Cardiac fibroblast (primary cell): ENCODE measurements around the gene APOBEC3B.
"Not testable (repeated sequence)": the region's sequence is repeated elsewhere in the genome, so short reads cannot be mapped to it uniquely, and the experiment has no call there.

Experiments used
- DNase-seq, 2 donors: peaks; one replicate each; pipeline versions ENCODE4 v3.0.0 to v3.0.0-alpha.2; 2010; ENCODE audit warnings: low read depth in 2 of 2
- H3K4me3 ChIP-seq, 2 donors: replicated peaks in 1 of 2; 1 replicate in 1 of 2; 2 replicates in 1 of 2; pipeline ENCODE4 v1.5.1; 2011; ENCODE audit warnings: low read depth in 2 of 2, low read length in 2 of 2, mild to moderate bottlenecking in 2 of 2, moderate library complexity in 1 of 2
- TF ChIP-seq, protein P1 (sequence below): IDR thresholded peaks from one replicate; pipeline ENCODE4 v1.5.1; 2011; ENCODE audit warnings: low read depth, mild to moderate bottlenecking, low read length, inconsistent platforms

The APOBEC3B gene

DNA sequence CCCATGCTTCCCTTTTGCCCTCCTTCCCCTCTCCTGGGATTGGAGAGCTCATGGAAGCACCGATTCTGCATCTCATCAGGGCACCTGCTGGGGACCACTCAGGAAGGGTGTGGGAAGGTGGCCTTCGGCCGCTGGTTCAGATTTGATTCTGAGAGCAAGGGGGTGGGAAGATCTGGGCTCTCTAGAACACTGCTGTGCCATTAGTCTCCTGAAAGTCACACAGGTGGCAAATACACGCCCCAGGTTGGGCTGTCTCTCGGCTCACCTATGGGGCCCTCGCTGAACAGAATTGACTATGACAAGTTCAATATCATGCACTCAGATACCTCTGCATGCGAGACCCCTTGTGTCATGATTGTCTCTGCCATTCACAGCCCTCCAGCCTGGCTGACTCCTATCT lies 37.5 kb upstream of the APOBEC3B start:
- no peak overlapping the region for H3K4me3 ChIP-seq
- no peak for DNase-seq
- TF ChIP-seq, protein P1, sequence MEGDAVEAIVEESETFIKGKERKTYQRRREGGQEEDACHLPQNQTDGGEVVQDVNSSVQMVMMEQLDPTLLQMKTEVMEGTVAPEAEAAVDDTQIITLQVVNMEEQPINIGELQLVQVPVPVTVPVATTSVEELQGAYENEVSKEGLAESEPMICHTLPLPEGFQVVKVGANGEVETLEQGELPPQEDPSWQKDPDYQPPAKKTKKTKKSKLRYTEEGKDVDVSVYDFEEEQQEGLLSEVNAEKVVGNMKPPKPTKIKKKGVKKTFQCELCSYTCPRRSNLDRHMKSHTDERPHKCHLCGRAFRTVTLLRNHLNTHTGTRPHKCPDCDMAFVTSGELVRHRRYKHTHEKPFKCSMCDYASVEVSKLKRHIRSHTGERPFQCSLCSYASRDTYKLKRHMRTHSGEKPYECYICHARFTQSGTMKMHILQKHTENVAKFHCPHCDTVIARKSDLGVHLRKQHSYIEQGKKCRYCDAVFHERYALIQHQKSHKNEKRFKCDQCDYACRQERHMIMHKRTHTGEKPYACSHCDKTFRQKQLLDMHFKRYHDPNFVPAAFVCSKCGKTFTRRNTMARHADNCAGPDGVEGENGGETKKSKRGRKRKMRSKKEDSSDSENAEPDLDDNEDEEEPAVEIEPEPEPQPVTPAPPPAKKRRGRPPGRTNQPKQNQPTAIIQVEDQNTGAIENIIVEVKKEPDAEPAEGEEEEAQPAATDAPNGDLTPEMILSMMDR = no peak

DNA sequence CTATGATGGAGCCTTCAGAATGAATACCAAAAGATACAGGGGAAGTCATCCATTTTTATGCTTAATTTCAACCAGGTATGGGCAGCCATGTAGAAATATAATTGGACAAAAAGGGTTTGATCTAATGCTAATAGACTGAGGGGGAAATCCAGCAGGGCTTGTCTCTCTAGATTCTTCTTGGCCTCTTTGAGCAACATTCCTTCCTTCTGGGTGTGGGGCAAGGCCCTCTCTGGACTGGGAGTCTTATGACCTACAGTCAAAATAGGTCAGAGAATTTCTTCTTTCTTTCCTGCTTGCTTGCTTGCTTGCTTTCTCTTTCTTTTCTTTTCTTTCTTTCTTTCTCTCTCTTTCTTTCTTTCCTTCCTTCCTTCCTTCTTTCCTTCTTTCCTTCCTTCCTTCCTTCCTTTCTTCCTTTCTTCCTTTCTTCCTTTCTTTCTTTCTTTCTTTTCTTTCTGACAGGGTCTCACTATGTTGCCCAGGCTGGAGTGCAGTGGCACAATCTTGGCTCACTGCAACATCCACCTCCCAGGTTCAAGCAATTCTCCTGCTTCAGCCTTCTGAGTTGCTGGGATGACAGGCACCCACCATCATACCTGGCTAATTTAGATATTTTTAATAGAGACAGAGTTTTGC lies 36.3 kb upstream of the APOBEC3B start:
- not testable (repeated sequence) for H3K4me3 ChIP-seq

GRCh38 chr22:38946771-38947170 lies 35.4 kb upstream of the APOBEC3B start:
- TF ChIP-seq, protein P1 = no peak
- no peak for DNase-seq
- no peak overlapping the region for H3K4me3 ChIP-seq

More for the DNA sequence above, 36.3 kb upstream of the APOBEC3B start:
- DNase-seq = not testable (repeated sequence)

- TF ChIP-seq, protein P1 = no peak
- H3K4me3 ChIP-seq = no peak overlapping the region
- no peak for DNase-seq
These were observed 34.6 kb upstream of the APOBEC3B start for GRCh38 chr22:38947321-38948140.

DNA sequence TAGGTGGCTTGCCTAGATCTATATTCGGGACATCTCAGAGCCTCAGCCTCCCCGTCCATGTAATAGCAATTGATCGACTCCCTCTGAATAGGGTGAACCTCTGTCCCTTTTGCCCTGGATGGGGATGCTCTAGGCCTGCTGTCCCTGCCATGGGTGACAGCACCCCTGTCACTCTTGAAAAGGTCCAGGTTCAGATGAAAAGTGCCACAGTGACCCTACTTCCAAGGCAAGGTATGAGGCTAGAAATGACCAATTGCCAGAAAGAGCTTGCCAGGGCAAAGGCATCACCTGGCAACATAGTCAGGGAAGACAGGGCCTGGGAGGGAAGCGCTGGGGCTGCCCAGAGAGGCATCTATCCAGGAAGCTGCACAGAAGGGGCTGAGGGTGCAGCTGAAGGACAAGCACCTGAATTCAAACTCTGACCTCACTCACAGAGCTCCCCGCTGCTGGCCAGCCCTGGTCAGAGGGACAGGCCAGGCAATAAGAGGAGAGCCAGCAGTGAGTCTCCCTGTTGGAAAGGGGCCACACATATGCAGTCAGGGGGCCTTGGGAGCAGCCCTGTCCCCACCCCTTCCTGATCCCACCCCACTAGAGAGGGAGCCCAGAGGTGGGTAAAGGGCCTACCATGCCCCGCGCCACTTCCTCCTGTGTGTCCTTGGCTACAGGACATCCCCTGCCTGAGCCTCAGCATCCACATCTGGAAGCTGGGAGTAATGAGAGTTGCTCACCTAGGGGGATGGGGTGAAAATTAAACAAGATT lies 33.8 kb upstream of the APOBEC3B start:
- DNase-seq = no peak
- no peak overlapping the region for H3K4me3 ChIP-seq
- TF ChIP-seq, protein P1 = no peak

- TF ChIP-seq, protein P1 = no peak
These were observed 32.2 kb upstream of the APOBEC3B start for GRCh38 chr22:38949889-38950405.

More at GRCh38 chr22:38949889-38950405, 32.2 kb upstream of the APOBEC3B start:
- DNase-seq = no peak
- H3K4me3 ChIP-seq = no peak overlapping the region
